ENCODE data around the gene EVPL.
A peak's percentile ranks its signal among the peaks of the same experiment; 100 is the strongest.
"Not testable (repeated sequence)": the region's sequence is repeated elsewhere in the genome, so short reads cannot be mapped to it uniquely, and the experiment has no call there.

The EVPL gene

DNA sequence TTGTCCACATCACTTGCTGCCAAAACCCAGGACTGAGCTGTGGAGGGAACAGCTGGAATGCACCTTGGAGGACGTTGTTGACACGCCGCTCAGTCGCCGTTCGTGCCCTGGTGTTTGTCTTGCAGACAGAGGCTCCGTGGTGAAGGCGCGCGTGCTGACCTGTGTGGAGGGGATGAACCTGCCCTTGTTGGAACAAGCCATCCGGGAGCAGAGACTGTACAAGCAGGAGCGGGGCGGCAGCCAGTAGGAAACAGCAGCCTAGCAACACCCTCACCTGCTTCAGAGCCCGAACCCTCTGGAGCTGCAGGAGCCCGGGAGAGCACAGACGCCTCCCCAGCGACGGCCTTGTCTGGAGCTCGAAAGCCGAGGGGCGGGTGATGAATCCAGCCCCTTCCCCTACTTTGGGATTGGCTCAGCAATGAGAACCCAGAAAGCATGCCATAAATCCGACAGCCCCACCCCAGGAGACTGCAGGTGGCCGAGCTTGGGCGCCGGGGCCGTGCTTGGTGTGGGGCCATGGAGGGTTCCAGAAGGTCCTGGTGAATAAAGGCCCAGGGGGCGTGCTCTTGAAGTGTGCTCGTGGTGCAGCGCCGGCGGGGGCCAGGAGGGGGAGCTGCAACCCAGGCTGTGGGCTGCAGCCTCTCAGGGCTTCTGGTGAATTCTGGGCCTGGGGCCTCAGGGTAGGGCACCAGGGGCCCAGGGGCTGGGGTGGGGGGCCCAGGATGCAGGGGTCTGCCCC is 26.9 kb downstream of the EVPL start:
- DNase-seq: peak in 6 of 56 donors; percentile 7 to 65 (median 25)

DNA sequence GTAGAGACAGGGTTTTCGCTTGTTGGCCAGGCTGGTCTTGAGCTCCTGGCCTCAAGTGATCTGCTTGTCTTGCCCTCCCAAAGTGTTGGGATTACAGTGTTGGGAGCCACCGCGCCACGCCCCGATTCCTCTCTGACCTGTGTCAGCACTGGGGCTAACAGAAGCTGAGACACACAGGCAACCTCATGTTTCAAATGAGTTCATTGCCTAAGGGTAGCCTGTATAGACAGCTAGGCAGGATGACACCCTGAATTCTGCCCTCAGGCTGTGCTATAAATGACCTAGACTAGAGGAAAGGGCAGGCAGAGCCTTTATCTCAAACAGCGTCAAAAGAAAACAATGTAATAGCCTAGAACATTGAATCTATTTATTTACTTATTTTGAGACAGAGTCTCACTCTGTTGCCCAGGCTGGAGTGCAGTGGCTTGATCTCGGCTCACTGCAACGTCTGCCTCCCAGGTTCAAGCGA is 28.7 kb downstream of the EVPL start:
- DNase-seq: no peak

DNA sequence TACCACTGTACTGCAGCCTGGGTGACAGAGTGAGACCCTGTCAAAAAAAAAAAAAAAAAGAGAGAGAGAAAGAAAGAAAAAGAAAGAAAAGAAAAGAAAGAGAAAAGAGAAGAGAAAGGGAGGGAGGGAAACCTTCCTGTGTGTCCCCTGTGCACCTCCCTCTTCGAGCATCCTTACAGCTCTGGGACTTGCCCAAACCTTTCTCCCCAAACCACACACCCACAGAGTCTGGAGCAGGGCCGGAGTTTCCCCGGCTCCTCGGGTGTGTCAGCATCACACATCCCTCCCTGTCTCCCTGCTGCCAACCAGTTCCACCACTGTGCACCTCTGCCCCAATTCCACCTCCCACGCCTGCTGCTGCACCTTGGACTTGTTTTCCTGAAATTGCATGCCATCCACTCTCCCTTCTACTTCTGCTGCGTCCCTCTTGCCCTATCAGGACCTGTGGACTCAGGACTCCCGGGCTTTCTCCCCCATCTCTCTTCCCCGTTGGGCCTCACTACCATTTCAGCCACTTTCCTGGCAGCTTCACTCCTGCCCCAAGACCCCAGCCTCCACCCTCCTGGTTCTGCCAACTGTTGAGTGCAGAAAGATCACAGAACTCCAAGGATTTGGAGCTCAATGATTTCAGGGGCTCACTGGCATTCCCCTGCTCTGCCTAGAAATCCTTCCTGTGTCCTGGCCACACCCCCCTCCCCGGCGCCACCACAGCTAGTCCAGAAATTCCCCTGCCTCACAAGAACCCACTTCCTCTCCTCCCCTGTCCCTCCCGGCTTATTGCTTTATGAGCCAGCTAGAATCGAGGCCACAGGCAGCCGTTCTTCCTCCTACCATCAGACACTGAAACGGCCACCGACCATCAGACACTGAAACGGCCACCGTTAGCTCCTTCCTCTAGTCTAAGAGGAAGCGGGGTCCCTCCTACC is 30.2 kb downstream of the EVPL start:
- peak in 2 of 56 donors; percentile 14 to 28 for DNase-seq

DNA sequence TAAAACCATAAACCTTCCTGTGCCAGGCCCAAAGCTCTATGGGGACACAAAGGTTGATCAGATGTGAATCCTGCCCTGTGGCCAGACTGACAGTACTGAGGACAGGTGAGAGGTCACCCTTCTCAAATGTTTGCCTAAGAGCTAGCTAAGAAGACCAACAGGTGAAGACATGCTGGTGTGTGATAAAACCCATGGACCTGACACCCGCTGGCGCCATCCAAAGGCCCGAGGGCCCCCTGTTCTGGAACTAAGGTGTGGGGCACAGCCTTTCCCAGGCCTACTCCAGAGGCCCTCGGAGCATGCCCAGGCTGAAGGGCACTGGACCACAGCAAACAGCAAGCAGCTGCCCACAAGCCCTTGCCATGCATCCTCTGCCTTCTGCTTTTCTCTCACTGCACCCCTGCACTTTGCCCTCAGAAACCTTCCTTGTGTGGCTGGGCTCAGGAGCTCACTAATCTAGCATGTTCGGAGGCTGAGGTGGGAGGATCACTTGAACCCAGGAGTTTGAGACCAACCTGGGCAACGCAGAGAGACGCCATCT is 31.7 kb downstream of the EVPL start:
- DNase-seq: no peak

DNA sequence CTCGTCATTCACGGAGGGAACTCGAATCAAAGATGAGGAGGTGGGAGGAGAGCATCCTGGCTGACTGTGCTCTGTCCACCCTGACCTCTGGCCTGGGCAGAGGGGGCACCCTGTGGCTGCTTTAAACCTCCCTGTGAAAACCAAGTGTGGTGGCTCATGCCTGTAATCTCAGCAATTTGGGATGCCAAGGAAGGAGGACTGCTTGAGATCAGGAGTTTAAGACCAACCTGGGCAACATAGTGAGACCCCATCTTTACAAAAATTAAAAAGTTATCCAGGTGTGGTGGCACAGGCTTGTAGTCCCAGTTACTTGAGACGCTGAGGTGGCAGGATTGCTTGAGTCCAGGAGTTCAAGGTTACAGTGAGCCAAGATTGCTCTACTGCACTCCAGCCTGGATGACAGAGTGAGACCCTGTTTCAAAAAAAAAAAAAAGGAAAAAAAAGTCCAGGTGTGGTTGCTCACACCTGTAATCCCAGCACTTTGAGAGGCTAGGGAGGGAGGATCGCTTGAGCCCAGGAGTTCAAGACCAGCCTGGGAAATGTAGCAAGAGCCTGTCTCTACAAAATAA is 32.2 kb downstream of the EVPL start:
- DNase-seq: no peak

DNA sequence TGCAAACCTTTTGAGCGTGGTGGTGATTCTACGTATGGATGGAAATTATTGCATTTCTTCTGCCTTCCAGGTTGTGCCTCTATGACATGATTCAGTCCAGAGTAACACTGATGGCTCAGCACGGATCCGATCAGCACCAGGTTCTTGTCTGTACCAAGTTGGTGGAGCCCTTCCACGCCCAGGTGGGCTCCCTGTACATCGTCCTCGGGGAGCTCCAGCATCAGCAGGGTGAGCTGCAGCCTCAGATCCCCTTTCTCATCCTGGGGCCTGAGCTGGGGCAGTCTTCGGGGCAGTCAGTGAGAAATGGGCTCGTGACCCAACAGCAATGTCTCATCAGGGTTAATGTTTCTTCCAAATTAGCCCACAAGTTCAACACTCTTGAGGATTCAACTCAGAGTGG is 35.7 kb downstream of the EVPL start:
- no peak for DNase-seq

DNA sequence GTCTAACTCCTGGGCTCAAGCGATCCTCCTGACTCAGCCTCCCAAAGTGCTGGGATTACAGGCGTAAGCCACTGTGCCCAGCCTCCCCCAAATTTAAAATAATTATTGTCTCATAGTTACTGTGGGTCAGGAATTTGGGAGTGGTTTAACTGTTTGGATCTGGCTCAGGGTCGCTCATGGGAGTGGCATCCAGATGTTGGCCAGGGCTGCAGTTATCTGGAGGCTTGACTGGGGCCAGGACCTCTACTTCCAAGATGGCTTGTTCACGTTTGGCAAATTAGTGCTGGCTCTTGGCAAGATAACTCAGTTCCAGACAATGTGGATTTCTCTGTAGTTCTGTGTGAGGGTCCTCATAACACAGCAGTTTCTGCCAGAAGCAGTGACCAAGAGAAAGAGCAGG is 40.1 kb downstream of the EVPL start:
- no peak for DNase-seq

DNA sequence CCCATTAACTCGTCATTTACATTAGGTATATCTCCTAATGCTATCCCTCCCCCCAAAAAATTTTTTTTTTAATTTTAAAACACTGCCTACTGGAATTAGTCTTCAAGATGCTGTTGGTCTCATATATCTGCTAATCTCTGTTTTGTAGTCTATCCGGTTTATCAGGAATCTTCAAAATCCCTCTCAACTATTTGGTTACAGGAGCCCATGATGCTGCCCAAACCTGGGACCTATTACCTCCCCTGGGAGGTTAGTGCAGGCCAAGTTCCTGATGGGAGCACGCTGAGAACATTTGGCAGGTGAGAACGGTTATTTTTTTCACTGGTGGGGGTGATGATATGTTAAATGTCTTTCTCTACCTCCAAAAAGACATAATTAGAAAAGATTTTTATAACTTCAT is 41.1 kb downstream of the EVPL start:
- no peak for DNase-seq

DNA sequence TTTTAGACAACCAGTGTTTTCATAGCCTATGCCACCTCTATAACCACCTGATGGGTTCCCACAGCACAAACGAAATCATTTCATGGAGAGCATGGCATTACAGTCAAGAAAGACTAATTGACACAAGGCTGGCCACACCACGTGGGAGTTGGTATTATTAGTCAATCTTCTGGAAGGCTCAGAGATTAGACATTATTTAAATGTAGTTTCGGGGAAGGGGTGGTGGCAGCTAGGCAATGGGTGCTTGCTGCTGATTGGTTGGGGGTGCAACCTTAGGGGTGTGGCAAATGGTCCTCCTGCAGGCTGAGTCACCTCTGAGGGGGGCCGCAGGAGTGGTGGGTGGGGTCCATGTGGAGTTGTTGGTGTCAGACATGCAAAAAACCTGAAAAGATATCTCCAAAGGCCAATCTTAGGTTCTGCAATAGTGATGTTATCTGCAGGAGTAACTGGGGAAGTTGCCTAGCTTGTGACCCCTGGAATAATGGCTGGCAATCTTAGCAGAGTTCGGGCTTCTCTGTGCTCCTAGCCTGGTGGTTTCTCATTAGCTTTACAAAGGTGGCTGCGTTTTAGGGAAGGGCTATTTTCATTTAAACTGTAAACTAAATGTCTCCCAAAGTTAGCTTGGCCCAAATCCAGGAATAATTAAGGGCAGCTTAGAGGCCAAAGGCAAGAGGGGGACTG is 43.5 kb downstream of the EVPL start:
- DNase-seq: no peak

DNA sequence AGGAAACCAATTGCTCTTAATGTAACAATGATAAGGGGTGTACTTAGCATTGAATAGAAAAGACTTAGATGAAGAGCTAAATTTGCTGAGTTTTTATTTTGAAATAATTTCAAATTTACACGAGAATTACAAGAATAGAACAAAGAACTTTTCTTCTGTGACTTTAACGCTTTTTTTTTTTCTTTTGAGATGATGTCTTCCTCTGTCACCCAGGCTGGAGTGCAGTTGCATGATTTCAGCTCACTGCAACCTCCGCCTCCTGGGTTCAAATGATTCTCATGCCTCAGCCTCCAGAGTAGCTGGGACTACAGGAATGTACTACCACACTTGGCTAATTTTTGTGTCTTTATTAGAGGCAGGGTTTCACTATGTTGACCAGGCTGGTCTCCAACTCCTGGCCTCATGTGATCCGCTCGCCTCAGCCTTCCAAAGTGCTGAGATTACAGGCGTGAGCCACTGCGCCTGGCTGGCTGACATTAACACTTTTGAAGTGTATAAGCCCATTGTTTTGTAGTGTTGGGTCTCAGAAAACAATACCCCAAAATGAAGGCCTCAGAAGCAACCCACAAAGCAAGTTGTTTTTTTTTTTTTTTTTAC is 46.0 kb downstream of the EVPL start:
- no peak for DNase-seq

DNA sequence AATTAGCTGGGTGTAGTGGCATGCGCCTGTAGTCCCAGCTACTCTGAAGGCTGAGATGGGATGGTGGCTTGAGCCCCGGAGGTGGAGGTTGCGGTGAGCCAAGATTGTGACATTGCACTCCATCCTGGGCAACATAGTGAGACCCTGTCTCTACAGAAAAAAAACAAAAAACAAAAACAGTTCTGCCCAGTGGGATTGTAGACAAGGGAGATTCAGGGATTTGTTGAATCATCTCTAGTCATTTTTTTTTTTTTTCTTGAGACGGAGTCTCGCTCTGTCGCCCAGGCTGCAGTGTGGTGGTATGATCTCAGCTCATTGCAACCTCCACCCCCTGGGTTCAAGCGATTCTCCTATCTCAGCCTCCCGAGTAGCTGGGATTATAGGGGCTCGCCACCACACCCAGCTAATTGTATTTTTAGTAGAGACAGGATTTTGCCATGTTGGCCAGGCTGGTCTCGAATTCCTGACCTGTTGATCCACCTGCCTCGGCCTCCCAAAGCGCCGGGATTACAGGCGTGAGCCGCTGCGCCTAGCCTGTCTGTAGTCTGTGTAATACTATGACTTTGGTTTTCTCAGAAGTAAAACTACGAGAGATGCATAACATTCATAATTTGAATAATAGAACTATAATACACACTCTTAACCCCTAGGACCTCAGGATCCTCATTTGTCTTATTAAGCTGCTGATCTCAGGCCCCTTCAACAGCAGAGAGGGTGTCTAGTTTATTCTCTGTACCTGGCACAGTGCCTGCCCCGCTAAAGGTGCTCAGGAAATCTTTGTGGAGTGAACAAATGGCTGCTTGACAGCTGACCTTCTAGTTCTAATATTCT is 46.7 kb downstream of the EVPL start:
- DNase-seq: no peak

DNA sequence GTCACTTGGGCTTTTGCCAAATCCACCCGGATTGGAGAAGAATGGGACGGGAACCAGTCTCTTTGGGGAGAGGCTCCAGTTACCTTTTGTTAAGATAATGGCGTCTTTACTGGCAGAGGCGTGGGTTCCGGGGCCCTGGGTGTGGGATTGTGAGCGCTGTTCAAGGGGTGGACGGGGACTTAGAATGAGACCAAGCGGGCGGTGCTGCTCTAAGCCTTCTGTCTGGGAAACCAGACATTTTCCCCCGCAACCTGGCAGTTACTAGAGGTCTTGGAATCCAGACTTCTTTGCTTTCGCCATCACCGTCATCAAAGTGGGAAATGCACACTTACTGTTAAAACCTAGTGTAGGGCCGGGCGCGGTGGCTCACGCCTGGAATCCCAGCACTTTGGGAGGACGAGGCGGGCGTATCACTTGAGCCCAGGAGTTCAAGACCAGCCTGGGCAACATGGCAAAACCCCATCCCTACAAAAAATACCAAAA is 47.4 kb downstream of the EVPL start:
- DNase-seq: peak in 3 of 56 donors; percentile 48 to 54 (median 52)

DNA sequence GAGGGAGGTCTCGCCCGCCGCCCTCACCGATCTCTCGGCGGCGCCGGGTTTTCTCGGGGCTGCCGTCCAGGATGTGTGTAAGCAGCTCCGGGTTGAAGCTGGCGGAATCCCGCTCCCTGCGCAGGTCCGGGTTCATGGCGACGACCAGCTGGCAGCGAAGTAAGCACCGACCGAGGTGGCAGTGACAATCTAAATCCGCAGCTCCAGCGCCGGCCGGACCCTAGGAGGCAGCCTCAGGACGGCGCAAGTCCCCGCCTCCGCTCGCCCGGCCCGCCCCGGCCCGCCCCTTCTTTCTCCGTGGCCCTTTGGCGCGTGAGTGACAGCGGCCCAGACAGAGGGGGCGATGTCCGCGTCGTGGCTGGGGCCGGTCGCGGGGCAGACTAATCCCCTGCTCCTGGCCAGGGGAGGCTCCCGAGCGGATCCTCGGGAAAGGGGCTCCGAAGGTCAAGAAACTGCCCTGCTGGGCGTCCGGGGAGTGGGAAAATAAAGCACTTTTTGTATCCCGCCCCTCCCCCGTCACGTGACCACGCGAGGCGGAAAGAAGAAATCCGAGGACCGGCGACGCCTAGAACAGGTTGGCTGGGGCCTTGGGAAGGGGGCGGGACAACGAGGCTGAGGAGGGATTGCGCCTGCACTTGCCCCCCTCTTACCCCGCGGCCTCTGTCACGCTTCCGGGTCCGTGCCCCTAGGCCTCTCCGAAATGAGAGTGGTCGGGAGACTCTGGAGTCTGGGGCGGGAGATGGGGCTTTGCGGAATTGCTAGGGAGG is 48.0 kb downstream of the EVPL start, which contains the start of the genes ACOX1 and TEN1:
TSS of gene ACOX1 (minus strand) at position 229 of the 767 bp plus-strand sequence. CDS start at position 136, 93 bp downstream.
TSS of gene TEN1 (plus strand) at position 303 of the 767 bp plus-strand sequence. CDS start 6,953 bp downstream, outside the sequence.
- peak; percentile 57 to 99 (median 96) for DNase-seq

DNA sequence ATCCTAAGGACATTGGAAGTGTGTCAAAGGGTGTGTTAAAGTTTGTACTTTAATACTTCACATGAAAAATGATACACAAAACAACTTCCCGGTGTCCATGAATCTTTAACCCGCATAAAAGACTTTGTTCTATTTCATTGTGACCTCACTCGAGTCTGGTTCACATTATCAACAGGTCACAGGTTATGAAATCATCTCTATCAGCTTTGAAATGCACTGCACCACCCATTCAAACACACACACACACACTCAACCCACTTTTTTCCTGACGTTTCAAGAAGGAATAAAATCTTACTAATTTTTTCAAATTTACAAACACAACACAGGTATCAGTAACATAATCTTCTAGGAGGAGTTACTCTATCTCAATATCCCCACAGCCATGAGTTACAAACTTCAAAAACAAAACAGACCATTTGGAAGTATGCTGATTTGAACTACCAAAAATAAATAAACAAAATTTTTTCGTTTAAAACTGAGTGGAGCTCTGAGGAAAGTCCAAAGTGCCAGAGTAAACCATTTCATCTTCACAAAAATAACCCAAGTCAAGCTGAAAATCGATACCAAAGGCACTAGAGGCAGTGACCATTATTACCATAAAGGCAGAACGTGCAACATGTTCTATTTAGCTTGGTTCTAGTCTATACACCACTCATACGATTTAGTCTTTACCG is 50.8 kb downstream of the EVPL start:
- DNase-seq: no peak

DNA sequence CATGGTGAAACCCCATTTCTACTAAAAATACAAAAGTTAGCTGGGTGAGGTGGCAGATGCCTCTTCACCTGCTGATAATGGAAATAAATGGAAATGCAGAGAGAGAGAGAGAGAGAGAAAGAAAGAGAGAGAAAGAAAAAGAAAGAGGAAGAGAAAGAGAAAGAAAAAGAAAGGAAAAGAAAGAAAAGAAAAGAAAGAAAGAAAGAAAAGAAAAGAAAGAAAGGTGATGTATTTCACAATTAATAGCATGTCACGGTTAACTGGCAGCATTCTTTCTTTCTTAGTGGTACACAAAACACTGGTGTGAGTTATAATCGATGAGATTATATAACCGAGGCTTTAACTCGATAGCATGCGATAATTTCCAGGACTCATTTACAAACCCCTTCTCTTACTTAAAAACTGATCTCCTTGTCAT is 51.3 kb downstream of the EVPL start:
- no peak for DNase-seq

DNA sequence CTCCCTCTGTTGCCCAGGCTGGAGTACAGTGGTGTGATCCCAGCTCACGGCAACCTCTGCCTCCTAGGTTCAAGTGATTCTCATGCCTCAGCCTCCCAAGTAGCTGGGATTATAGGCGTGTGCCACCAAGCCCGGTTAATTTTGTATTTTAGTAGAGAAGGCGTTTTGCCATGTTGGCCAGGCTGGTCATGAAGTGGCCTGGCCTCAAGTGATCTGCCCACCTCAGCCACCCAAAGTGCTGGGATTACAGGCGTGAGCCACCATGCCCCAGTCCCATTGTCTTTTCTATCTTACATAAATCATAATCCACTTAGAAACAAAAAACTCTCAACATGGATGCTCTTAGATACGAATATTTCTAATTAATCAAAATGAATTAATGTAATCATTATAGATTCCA is 51.9 kb downstream of the EVPL start:
- not testable (repeated sequence) for DNase-seq

DNA sequence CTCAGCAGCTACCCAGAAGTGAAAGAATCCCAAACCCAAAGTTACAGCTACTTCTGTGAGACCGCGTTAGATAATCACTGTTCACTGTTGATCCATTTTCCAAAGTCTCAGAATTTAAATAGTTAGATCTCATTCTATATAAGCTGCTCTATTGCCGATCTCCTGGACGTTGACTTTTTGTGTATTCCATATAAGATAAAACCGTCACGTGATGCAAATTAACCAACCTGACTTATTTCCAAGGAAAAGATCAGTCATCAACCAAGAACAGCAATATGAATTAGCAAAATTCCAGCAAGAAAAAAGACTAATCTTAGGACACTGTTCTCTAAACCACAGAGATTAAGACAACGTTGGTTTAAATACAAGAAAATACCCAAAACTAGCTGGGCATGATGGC is 56.5 kb downstream of the EVPL start:
- no peak for DNase-seq

DNA sequence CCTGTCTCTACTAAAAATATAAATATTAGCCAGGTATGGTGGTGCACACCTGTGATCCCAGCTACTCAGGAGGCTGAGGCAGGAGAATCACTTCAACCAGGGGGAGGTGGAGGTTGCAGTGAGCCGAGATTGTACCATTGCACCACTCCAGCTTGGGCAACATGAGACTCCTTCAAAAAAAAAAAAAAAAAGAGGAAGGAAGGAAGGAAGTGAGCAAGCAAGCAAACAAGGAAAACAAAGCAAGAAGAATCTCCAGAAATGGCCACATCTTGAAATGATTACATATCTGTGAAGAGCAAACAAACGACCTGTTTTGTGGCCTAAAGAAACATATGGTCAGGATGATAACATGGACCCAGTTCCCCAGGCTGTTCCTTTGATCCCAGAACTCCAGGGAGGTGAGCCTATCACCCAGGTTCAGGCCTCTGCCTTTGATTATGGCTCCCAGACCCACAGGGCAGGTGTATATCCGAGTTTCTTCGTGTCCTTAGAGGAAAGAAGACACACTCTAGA is 57.0 kb downstream of the EVPL start:
- DNase-seq: no peak

All from nucleus accumbens (tissue), 56 donors.